T-cell (primary cell): ENCODE results near the gene RALGAPB. TPM values are rescaled to one million over a fixed set of nuclear protein-coding genes. Genes with fewer than 3 reads are reported as not detected.

Experiments
- ATAC-seq, 4 experiments: fragments of 200-7000 bp in 3 of 4; fragments of 150-1000 bp in 1 of 4; cut with Tn5 transposase; replicated peaks in 1 of 4; 1 replicate in 3 of 4; 2 replicates in 1 of 4; pipeline ENCODE4 v1.10.0; 2021; ENCODE audit warnings: moderate library complexity in 3 of 4, mild to moderate bottlenecking in 2 of 4, moderate number of reproducible peaks in 1 of 4
- CTCF ChIA-PET, 2 donors: fragments of 300-600 bp; sonication (Branson Sonifier 250); formaldehyde crosslinking; loops; one replicate each; lab custom pipeline; 2022; ENCODE audit warnings: antibody characterized with exemption in 2 of 2; lab: Charles Lee
- POLR2A ChIA-PET, 2 donors: fragments of 300-600 bp; sonication (Branson Sonifier 250); formaldehyde crosslinking; loops; one replicate each; lab custom pipeline; 2022; ENCODE audit warnings: antibody characterized with exemption in 2 of 2; lab: Charles Lee
- DNase-seq, 35 experiments: peaks; one replicate each; pipeline versions ENCODE4 v3.0.0 to v3.0.0-alpha.2; 2013 to 2023
- H3K27ac ChIP-seq: one replicate; pipeline ENCODE4 v1.5.1; 2013; ENCODE audit warnings: low read length
- H3K27me3 ChIP-seq, 2 experiments: replicated peaks in 1 of 2; 1 replicate in 1 of 2; 2 replicates in 1 of 2; pipeline versions ENCODE4 v1.6.1 to v1.7.0; 2013; ENCODE audit warnings: low read length in 1 of 2, mixed read lengths in 1 of 2; ENCODE audit not compliant: control insufficient read depth in 2 of 2, insufficient read depth in 2 of 2; ENCODE audit errors: extremely low read depth in 1 of 2
- H3K36me3 ChIP-seq, 2 donors: 1 replicate in 1 of 2; 2 replicates in 1 of 2; pipeline versions ENCODE4 v1.6.1 to v1.7.0; 2013; ENCODE audit warnings: low read length in 1 of 2; ENCODE audit not compliant: control insufficient read depth in 2 of 2, insufficient read depth in 1 of 2; ENCODE audit errors: extremely low read depth in 1 of 2
- H3K4me1 ChIP-seq, 2 experiments: 1 replicate in 1 of 2; 2 replicates in 1 of 2; pipeline versions ENCODE4 v1.6.1 to v1.7.0; 2013; ENCODE audit warnings: low read length in 2 of 2, mixed read lengths in 1 of 2; ENCODE audit not compliant: insufficient read depth in 2 of 2, control insufficient read depth in 1 of 2; ENCODE audit errors: extremely low read depth in 1 of 2
- H3K4me3 ChIP-seq, 2 donors: 1 replicate in 1 of 2; 2 replicates in 1 of 2; pipeline versions ENCODE4 v1.5.1 to v1.7.0; 2013; ENCODE audit warnings: mild to moderate bottlenecking in 2 of 2, low read length in 1 of 2, moderate library complexity in 1 of 2; ENCODE audit not compliant: control insufficient read depth in 1 of 2; ENCODE audit errors: extremely low read depth in 1 of 2
- H3K9me3 ChIP-seq: 2 replicates; pipeline ENCODE4 v1.7.0; 2013
- H3K27ac Mint-ChIP-seq, 2 donors: one replicate each; pipeline ENCODE4 v1.8.0; 2020 to 2021; ENCODE audit warnings: mild to moderate bottlenecking in 2 of 2, mixed read lengths in 2 of 2
- H3K27me3 Mint-ChIP-seq, 2 donors: one replicate each; pipeline ENCODE4 v1.8.0; 2021 to 2022; ENCODE audit warnings: mixed read lengths in 2 of 2
- H3K36me3 Mint-ChIP-seq: one replicate; pipeline ENCODE4 v1.8.0; 2021; ENCODE audit warnings: mixed read lengths
- H3K4me1 Mint-ChIP-seq, 3 donors: one replicate each; pipeline ENCODE4 v1.8.0; 2020 to 2022; ENCODE audit warnings: mixed read lengths in 3 of 3, mild to moderate bottlenecking in 1 of 3
- H3K4me3 Mint-ChIP-seq, 3 donors: one replicate each; pipeline ENCODE4 v1.8.0; 2020 to 2022; ENCODE audit warnings: mild to moderate bottlenecking in 3 of 3, mixed read lengths in 3 of 3, moderate library complexity in 3 of 3
- H3K9me3 Mint-ChIP-seq, 3 donors: one replicate each; pipeline ENCODE4 v1.8.0; 2020 to 2022; ENCODE audit warnings: mixed read lengths in 3 of 3
- WGBS: methylation state at CpG from one replicate; pipeline ENCODE4 v1.1.5; 2013; ENCODE audit warnings: missing lambda C conversion rate; ENCODE audit not compliant: insufficient coverage; 5-methylcytosine and 5-hydroxymethylcytosine counted together
- total RNA-seq, 35 experiments: library from RNA in 6 of 35; stranded (reverse) in 6 of 35; fragments of 120-200 nt in 1 of 35; gene quantifications; one replicate each; pipeline versions ENCODE4 v1.2.1 to v1.2.4 and lab custom pipeline; 2013 to 2026

The RALGAPB gene
- total RNA-seq, 5 donors from 2014 or later (not counting 1 experiment from before 2014, with no cell fraction given) = 42.7 to 50.1 (median 46.1) TPM

DNA sequence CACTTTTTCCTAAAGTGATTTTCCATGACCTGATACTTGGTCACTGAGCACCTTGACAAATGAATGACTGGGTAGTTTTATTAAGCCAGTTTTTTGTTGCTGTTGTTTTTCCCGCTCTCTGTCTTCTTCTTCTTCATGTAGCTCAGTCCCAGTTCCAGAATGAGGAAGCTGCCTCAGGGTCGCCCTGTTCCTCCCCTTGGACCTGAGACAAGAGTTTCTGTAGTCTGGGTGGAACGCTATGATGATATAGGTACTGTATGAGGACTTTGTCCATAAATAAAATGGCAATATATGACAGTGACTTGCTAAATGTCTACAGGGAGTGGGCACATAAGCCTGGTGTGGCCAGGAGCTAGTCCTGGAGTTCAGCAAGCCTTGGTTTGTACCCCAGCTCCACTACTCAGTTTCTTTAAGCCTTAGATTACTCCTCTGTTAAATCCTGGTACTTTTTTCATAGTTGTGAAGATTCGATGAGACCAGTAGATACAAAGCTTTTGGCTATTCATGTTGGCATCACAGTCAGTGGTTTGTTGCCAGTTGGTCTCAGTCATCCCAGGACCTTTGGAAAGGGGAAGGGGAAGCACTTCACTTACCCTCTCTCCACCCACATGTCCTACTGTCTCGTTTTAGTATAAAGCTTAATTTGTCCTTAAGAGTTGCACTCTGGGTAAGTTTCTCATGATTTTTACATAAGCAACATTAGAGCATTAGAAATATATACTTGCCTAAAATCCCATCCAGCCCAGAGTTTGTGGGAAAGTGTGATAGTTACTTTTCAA is 97.3 kb downstream of the RALGAPB start:
- Mint-ChIP-seq H3K27ac (no peak overlapping the region), H3K9me3 (no peaks in the 10 kb centered on the region), H3K27me3 (no peaks in the 10 kb centered on the region), H3K36me3 (peaks cover 60% of the 10 kb centered on the region), H3K4me1 (no peaks in the 10 kb centered on the region), H3K4me3 (no peak overlapping the region)
- DNase-seq (no peak), ATAC-seq (no peak)
- WGBS = 100% methylated on average over 1 of the region's 5 CpGs
- H3K27ac ChIP-seq = no peak overlapping the region
- ChIA-PET POLR2A (no interaction called here), CTCF (interaction anchor here in 1 of 2 donors (0.6 kb wide), 1 partner anchor 86 kb away, joined by 3 read pairs; no protein-coding TSS in a partner anchor)
- no peaks in the 10 kb centered on the region for H3K4me1 ChIP-seq
- H3K27me3 ChIP-seq = no peaks in the 10 kb centered on the region
- peaks cover 0 to 74% of the 10 kb centered on the region in 2 donors for H3K36me3 ChIP-seq
- H3K4me3 ChIP-seq = no peak overlapping the region
- no peaks in the 10 kb centered on the region for H3K9me3 ChIP-seq

GRCh38 chr20:38573413-38573812 is 100.8 kb downstream of the RALGAPB start:
- WGBS = 100% methylated on average over 6 of the region's 7 CpGs
- peaks cover 62% of the 10 kb centered on the region for H3K36me3 Mint-ChIP-seq
- no peaks in the 10 kb centered on the region for H3K9me3 Mint-ChIP-seq
- H3K27ac Mint-ChIP-seq = no peak overlapping the region
- CTCF ChIA-PET = interaction anchor here in 1 of 2 donors (0.6 kb wide), 1 partner anchor 127 kb away, joined by 3 read pairs; no protein-coding TSS in a partner anchor
- no peaks in the 10 kb centered on the region for H3K4me1 Mint-ChIP-seq
- Histone ChIP-seq H3K27ac (no peak overlapping the region), H3K36me3 (peaks cover 0 to 66% of the 10 kb centered on the region in 2 donors), H3K4me3 (no peak overlapping the region), H3K9me3 (no peaks in the 10 kb centered on the region), H3K27me3 (no peaks in the 10 kb centered on the region), H3K4me1 (no peaks in the 10 kb centered on the region)
- DNase-seq = no peak
- POLR2A ChIA-PET = no interaction called here
- no peaks in the 10 kb centered on the region for H3K27me3 Mint-ChIP-seq
- ATAC-seq = no peak
- H3K4me3 Mint-ChIP-seq = no peak overlapping the region

DNA sequence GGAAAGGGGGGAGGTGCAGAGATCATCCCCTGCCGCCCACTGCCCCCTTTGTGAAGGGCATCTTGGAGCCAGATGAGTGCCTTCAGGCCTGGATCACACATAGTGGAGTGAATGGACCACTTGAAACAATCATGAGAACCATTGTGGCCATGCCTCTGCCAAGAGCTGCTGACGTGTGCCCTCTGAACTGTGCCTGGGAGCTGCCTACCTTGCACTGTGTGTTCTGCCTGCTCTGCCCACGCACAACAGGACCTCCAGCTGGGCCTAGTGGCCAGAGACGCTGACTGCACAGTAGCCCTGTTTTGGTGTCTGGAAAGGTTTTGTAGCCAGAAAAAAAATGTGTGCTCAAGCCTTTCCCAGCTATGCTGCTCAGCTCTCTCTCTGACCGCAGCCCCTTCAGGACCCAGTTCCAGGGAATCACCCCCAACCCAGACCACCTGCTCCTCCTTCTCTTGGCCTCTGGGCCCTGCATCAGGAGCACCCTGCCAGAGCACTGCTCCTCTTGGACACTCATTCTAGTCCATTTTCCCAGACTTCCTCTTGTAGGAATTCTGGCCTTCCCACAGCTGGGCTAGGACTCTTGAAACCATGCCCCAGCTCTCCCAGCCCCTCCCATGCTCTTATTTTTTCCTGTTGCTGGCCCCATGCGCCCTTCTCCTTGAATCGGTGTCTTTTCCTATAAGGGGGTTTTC is 106.7 kb downstream of the RALGAPB start:
- peaks cover 0 to 10% of the 10 kb centered on the region in 2 experiments for H3K27me3 ChIP-seq
- H3K4me3 ChIP-seq = no peak overlapping the region
- Mint-ChIP-seq H3K9me3 (no peaks in the 10 kb centered on the region), H3K4me1 (no peaks in the 10 kb centered on the region), H3K27ac (no peak overlapping the region), H3K4me3 (no peak overlapping the region), H3K36me3 (peaks cover 23% of the 10 kb centered on the region), H3K27me3 (no peaks in the 10 kb centered on the region)
- CTCF ChIA-PET = no interaction called here
- no peaks in the 10 kb centered on the region for H3K4me1 ChIP-seq
- POLR2A ChIA-PET = no interaction called here
- ATAC-seq (no peak), DNase-seq (no peak)
- 79% methylated on average over 3 of the region's 7 CpGs for WGBS
- H3K36me3 ChIP-seq = peaks cover 0 to 23% of the 10 kb centered on the region in 2 donors
- H3K9me3 ChIP-seq = no peaks in the 10 kb centered on the region
- H3K27ac ChIP-seq = no peak overlapping the region

- H3K9me3 ChIP-seq = no peaks in the 10 kb centered on the region
- WGBS = no CpG with 5 or more reads among the region's 4 CpGs
- no peak for ATAC-seq
- H3K27me3 ChIP-seq = peaks cover 0 to 10% of the 10 kb centered on the region in 2 experiments
- Mint-ChIP-seq H3K4me3 (no peak overlapping the region), H3K27ac (no peak overlapping the region), H3K9me3 (no peaks in the 10 kb centered on the region), H3K36me3 (peaks cover 17% of the 10 kb centered on the region), H3K4me1 (no peaks in the 10 kb centered on the region), H3K27me3 (no peaks in the 10 kb centered on the region)
- ChIA-PET CTCF (no interaction called here), POLR2A (no interaction called here)
- H3K36me3 ChIP-seq = peaks cover 0 to 17% of the 10 kb centered on the region in 2 donors
- H3K4me3 ChIP-seq = no peak overlapping the region
- H3K27ac ChIP-seq = no peak overlapping the region
- H3K4me1 ChIP-seq = no peaks in the 10 kb centered on the region
- DNase-seq = no peak
These were observed 107.3 kb downstream of the RALGAPB start for GRCh38 chr20:38579921-38580320.

DNA sequence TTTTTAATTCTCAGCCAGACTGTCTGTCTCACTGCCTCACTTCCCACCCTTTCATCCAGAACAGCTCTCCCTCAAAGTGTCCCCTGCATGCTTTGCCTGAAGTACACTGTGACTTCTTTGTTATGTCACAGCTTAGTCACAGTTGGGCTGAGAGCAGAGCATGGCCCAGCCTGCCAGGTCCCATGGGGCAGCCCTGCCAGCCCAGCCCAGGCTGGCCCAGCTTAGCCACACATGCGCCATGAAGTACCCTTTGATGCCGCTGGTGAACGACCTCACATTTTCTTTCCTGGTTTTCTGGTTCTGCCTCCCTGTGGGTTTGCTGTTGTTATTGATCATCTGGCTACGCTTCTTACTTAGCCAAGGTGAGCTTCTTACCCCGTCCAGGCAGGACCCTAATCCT is 108.4 kb downstream of the RALGAPB start, which contains the start of gene ADIG:
ADIG (plus strand) TSS at position 185 of the 400 bp plus-strand sequence; CDS start at position 239, 54 bp downstream.
- Mint-ChIP-seq H3K4me1 (no peaks in the 10 kb centered on the region), H3K9me3 (no peaks in the 10 kb centered on the region), H3K27ac (no peak within 1 kb of the TSS), H3K4me3 (no peak within 1 kb of the TSS), H3K27me3 (no peaks in the 10 kb centered on the region), H3K36me3 (peaks cover 9% of the 10 kb centered on the region)
- ATAC-seq = no peak
- DNase-seq = no peak
- ChIA-PET POLR2A (no interaction called here), CTCF (interaction anchor here in 1 of 2 donors (0.6 kb wide), 1 partner anchor 107 kb away, joined by 3 read pairs; no protein-coding TSS in a partner anchor)
- H3K4me1 ChIP-seq = no peaks in the 10 kb centered on the region
- WGBS = 79% methylated on average over 5 of the region's 5 CpGs
- H3K9me3 ChIP-seq = no peaks in the 10 kb centered on the region
- peaks cover 0 to 15% of the 10 kb centered on the region in 2 experiments for H3K27me3 ChIP-seq
- no peak within 1 kb of the TSS for H3K27ac ChIP-seq
- H3K36me3 ChIP-seq = peaks cover 0 to 6% of the 10 kb centered on the region in 2 donors
- H3K4me3 ChIP-seq = no peak within 1 kb of the TSS

DNA sequence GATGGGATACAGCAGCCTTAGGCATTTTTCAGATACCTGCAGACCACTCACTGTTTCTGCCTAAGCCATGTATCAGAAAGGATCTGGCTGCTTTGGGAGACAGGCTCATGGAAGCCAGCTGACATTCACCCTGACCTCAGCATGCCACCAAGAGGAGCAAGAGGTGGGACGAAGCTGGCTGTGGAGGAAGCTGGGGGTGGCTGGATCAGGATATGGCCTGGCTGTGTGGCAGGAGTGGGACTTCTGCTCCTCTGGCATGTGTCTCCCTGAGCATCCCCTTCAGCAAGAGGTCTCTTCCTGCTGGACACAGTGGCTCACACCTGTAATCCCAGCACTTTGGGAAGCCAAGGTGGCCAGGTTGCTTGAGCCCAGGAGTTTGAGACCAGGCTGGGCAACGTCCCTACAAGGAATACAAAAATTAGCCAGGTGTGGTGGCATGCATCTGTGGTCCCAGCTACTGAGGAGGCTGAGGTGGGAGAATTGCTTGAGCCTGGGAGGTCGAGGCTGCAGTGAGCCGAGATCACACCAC is 109.3 kb downstream of the RALGAPB start:
- DNase-seq (no peak), ATAC-seq (no peak)
- ChIA-PET POLR2A (no interaction called here), CTCF (interaction anchor here in 1 of 2 donors (0.6 kb wide), 1 partner anchor 106 kb away, joined by 3 read pairs; no protein-coding TSS in a partner anchor)
- H3K27ac ChIP-seq = no peak overlapping the region
- Mint-ChIP-seq H3K36me3 (peaks cover 2% of the 10 kb centered on the region), H3K27me3 (peaks cover under 1 to 1% of the 10 kb centered on the region in 2 donors), H3K4me1 (no peaks in the 10 kb centered on the region), H3K4me3 (no peak overlapping the region), H3K27ac (no peak overlapping the region), H3K9me3 (no peaks in the 10 kb centered on the region)
- 57% methylated on average over 4 of the region's 4 CpGs for WGBS
- H3K36me3 ChIP-seq = peaks cover 0 to 3% of the 10 kb centered on the region in 2 donors
- H3K4me1 ChIP-seq = no peaks in the 10 kb centered on the region
- no peaks in the 10 kb centered on the region for H3K9me3 ChIP-seq
- H3K27me3 ChIP-seq = peaks cover 0 to 16% of the 10 kb centered on the region in 2 experiments
- no peak overlapping the region for H3K4me3 ChIP-seq
